Measurements from ENCODE around the gene MCM6. TPM values are rescaled to one million over a fixed set of nuclear protein-coding genes. Genes with fewer than 3 reads are reported as not detected.
"Not testable (repeated sequence)": the region's sequence is repeated elsewhere in the genome, so short reads cannot be mapped to it uniquely, and the experiment has no call there.

MCM6 gene
- total RNA-seq, 1 donor from 2014 or later: 62.5 TPM

DNA sequence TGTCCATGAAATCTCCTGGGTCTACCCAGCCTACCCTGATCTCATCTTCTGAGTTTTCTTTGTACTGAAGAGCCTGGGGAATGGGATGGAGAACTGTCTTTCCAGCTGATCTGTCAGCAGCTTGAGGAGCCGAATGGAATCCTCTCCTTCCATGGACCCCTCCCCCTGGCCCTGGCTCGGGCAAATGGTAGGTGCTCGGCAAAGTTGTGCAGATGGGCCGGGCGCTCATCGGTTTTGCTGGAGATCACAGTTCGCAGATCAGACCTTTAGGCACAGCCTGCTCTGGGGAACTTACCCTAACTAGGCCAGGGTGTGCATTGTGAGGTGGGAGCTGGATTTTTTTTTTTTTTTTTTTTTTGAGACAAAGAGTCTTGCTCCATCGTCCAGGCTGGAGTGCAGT, 79.6 kb downstream of the MCM6 start:
- intact Hi-C loops (cut with DNase I): no loop called here
- Histone ChIP-seq H3K27ac (no peak overlapping the region), H3K4me3 (no peak overlapping the region), H3K9me3 (no peaks in the 10 kb centered on the region), H3K4me1 (no peaks in the 10 kb centered on the region), H3K27me3 (no peaks in the 10 kb centered on the region), H3K36me3 (no peaks in the 10 kb centered on the region)
- no peak for DNase-seq (ENCODE audit: low spot score in 2 of 2)
- TF ChIP-seq, protein P1, sequence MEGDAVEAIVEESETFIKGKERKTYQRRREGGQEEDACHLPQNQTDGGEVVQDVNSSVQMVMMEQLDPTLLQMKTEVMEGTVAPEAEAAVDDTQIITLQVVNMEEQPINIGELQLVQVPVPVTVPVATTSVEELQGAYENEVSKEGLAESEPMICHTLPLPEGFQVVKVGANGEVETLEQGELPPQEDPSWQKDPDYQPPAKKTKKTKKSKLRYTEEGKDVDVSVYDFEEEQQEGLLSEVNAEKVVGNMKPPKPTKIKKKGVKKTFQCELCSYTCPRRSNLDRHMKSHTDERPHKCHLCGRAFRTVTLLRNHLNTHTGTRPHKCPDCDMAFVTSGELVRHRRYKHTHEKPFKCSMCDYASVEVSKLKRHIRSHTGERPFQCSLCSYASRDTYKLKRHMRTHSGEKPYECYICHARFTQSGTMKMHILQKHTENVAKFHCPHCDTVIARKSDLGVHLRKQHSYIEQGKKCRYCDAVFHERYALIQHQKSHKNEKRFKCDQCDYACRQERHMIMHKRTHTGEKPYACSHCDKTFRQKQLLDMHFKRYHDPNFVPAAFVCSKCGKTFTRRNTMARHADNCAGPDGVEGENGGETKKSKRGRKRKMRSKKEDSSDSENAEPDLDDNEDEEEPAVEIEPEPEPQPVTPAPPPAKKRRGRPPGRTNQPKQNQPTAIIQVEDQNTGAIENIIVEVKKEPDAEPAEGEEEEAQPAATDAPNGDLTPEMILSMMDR (IDR thresholded peaks at IDR 0.05): no peak

DNA sequence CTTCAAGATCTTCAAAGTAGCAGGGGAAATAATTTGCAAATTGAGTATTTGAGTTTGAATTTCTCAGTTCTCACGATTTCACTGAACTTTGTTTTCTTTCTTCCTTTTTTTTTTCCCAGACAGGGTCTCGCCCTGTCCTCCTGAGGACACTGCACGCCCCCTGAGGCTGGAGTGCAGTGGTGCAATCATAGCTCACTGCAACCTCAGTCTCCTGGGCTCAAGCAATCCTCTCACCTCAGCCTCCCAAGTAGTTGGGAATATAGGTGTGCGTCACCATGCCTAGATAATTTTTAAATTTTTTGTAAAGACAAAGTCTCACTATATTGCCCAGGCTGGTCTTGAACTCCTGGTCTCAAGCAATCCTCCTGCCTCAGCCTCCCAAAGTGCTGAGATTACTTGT, 80.6 kb downstream of the MCM6 start:
- H3K36me3 ChIP-seq; H3K27ac ChIP-seq; DNase-seq (ENCODE audit: low spot score in 2 of 2); H3K4me3 ChIP-seq; intact Hi-C loops (cut with DNase I); H3K27me3 ChIP-seq; H3K9me3 ChIP-seq; H3K4me1 ChIP-seq: not testable (repeated sequence)

DNA sequence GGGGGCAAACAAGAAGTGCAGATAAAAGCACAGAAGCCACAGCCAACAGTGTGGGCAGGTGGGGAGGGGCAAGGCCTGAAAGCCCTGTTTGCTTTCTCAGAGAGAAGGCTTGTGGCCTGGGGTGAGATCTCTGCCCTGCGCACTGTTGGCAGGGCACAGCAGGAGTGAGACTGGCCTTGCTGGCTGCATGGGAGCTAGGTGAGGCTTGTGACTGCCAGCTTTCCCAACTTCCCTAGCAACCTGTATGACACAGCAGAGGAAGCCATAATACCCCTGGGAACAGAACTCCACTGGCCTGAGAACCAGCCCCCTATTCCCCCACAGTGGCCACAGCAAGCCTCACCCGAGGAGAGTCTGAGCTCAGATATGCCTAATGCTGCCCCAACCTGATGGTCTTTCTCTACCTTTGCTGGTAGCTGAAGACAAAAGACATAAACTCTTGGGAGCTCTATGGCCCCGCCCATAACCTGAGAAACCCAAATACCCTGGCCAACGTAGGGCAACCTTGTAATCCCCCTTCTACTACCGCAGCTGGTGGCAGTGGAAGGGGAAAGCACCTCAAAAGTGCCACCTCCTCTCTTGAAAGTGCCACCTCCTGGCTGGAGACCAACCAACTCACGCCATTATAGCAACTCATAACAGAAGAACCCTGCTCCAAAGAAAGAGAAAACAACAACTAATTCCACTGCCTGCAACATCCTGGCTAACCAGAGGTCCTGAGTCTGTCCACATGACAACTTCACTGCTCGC, 83.7 kb downstream of the MCM6 start:
- DNase-seq (ENCODE audit: low spot score in 2 of 2): no peak
- TF ChIP-seq, protein P1 (IDR thresholded peaks at IDR 0.05): no peak
- H3K27ac ChIP-seq: no peak overlapping the region
- no peaks in the 10 kb centered on the region for H3K36me3 ChIP-seq
- intact Hi-C loops (cut with DNase I): no loop called here
- no peaks in the 10 kb centered on the region for H3K4me1 ChIP-seq
- no peaks in the 10 kb centered on the region for H3K27me3 ChIP-seq
- H3K4me3 ChIP-seq: no peak overlapping the region
- no peaks in the 10 kb centered on the region for H3K9me3 ChIP-seq

DNA sequence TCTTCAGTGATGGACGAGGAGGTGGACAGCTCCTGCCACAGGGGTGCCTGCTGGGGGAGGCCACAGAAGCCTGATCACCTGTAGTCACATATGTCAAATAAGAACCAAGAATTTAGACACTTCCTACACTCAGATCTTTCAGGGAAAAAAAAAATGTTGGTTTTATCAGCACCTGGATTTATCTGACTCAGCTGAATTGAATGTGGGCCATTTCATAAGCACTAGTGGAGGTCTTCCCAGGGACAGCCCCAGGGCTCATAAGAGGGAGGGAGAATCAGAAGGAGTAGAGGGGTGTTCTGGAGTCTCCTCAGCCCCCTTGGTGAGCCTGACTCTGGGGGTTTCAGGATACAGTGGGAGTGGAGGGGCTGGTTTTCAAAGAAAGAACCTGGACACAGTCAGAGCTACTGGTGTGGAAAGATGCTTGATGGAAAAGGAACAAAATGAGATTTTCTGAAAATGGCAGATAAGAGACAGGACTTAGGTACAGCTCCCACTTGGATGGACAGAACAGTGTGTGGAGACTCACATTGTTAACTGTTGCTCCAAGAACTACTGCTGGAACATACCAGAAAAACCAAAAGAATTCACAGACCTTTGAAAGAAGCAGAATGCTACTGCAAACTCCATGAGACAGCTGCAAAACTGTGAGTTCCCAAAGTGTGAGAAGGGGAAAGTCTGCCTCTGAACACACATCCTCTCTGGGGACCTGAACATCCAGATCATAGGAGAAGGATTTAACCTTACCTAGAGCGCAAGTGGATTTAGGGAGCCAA, 84.6 kb downstream of the MCM6 start:
- intact Hi-C loops (cut with DNase I): no loop called here
- Histone ChIP-seq H3K4me1 (no peaks in the 10 kb centered on the region), H3K9me3 (no peaks in the 10 kb centered on the region), H3K36me3 (no peaks in the 10 kb centered on the region), H3K4me3 (no peak overlapping the region), H3K27ac (no peak overlapping the region), H3K27me3 (no peaks in the 10 kb centered on the region)
- no peak for DNase-seq (ENCODE audit: low spot score in 2 of 2)
- TF ChIP-seq, protein P1 (IDR thresholded peaks at IDR 0.05): no peak

DNA sequence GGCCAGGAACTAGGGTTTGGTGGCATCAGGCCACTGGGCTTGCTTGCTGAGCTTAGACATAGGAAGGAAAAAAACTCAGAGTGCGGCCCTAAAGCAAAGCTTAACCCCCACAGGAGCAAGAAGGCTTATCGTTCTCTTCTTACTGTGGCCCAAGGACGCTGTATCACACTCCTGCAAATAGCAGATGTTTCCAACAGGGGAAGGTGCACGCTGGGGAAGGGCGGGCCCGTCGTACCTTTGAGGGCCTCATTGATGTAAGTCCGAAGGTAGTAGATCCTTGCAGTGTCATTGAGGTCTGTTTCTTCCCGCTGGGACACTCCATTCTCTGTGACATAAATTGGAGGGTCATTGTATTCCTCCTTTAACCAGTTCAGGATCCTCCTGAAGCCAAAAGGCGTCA, 85.8 kb downstream of the MCM6 start:
- no peak overlapping the region for H3K27ac ChIP-seq
- no peak for DNase-seq (ENCODE audit: low spot score in 2 of 2)
- intact Hi-C loops (cut with DNase I): no loop called here
- H3K36me3 ChIP-seq: peaks cover 5 to 7% of the 10 kb centered on the region in 2 donors
- no peak overlapping the region for H3K4me3 ChIP-seq
- H3K9me3 ChIP-seq: no peaks in the 10 kb centered on the region
- no peaks in the 10 kb centered on the region for H3K27me3 ChIP-seq
- TF ChIP-seq, protein P1 (IDR thresholded peaks at IDR 0.05): no peak
- H3K4me1 ChIP-seq: no peaks in the 10 kb centered on the region

Other genes with a start within 250 kb of the MCM6 start
- gene UBXN4, start 134.6 kb downstream of the MCM6 start, total RNA-seq: 14.8 TPM
- gene LCT, start 39.3 kb downstream of the MCM6 start, total RNA-seq: not detected
- gene DARS1, start 109.2 kb upstream of the MCM6 start, total RNA-seq: 11.6 TPM
- 15.5 TPM for gene CXCR4, start 241.7 kb upstream of the MCM6 start, total RNA-seq

All from ascending aorta (tissue), 2 donors.